Choroid plexus epithelial cell (primary cell): ENCODE data around the gene BMP8B.
"Not testable (repeated sequence)": the region's sequence is repeated elsewhere in the genome, so short reads cannot be mapped to it uniquely, and the experiment has no call there.

ENCODE experiments used
- DNase-seq: peaks from one replicate; pipeline ENCODE4 v3.0.0-alpha.2; 2010; ENCODE audit warnings: low read depth
- H3K4me3 ChIP-seq: 2 replicates; pipeline ENCODE4 v1.5.1; 2011; ENCODE audit warnings: low read depth, mild to moderate bottlenecking, control low read depth, low read length, moderate library complexity
- CTCF ChIP-seq: conservative IDR thresholded peaks from 2 replicates; pipeline ENCODE4 v1.5.1; 2011; ENCODE audit warnings: low read depth, mild to moderate bottlenecking, control low read depth, inconsistent platforms, low read length, moderate library complexity

BMP8B gene

DNA sequence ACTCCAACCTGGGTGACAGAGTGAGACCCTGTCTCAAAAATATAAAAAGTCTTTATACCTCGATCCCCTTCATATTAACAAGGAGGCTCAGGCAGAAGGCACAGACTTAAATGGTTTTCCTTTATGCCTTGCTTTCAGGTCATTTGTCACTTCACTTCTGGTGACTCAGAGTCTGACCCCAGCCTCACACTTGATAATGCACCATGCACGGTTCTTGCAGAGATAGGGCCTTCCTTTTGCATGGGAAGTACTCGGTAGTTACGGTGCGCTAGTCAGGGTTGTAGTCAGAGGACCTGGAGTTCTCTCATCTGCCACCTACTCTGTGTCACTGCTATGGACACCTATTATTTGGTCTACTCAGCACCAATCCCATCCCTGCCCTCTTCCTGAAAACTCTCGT, 43.6 kb upstream of the BMP8B start:
- H3K4me3 ChIP-seq = no peak overlapping the region
- no peak for DNase-seq
- no peak for TF ChIP-seq CTCF

GRCh38 chr1:39829791-39830533, 41.3 kb upstream of the BMP8B start:
- TF ChIP-seq CTCF = no peak
- no peak for DNase-seq
- no peak overlapping the region for H3K4me3 ChIP-seq

DNA sequence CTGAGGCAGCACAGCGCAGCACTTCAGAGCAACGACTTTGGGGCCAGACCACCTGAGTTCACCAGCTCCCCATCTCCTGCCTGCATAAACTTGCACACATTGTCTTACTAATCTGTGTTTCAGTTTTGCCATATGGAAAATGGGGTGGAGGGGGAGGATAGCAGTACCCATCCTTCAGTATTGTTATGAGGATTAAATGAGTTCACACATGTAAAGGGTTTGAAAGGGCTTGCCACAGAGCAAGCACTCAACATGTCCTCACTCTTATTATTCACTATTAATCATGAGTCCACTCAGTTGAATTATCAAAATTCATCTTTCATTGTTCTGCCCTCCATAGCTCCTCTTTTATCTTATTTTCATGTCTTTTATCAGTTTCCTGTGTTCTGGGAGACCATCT, 40.1 kb upstream of the BMP8B start:
- H3K4me3 ChIP-seq = no peak overlapping the region
- TF ChIP-seq CTCF = no peak
- DNase-seq = no peak

DNA sequence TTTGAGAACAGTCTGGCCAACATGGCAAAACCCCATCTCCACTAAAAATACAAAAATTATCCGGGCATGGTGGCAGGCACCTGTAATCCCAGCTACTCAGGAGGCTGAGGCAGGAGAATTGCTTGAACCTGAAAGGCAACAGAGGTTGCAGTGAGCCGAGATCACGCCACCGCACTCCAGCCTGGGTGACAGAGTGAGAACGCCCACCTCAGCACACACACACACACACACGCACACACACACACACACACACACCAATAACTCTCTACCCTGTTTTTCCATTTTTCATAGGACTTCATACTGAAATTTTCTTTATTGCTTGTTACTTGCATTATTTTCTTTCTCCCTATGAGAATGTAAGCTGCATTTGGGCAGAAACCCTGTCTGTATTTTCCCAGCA, 39.6 kb upstream of the BMP8B start:
- not testable (repeated sequence) for H3K4me3 ChIP-seq, DNase-seq

DNA sequence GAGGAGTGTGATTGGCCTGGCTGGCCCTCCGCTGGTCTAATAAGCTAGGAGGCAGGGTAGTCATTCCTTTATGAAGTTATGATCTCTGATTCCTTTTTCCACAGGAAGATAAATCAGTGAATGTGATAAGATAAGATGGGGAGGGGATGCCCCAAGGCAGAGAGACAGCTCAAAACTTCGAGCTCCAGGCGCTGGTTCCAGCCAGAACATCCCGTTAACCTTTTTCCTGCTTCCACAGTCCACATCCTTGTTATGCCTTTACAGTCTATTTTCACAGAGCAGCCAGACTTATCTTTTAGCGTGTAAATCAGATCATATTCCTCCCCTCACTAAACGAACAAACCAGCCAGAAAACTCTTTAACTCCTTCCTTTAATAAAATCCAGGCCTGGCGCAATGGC, 38.5 kb upstream of the BMP8B start:
- H3K4me3 ChIP-seq = no peak overlapping the region
- no peak for DNase-seq
- no peak for TF ChIP-seq CTCF

- peak; percentile 8 for TF ChIP-seq CTCF
- H3K4me3 ChIP-seq = no peak overlapping the region
- no peak for DNase-seq
Observed at GRCh38 chr1:39826583-39826982, 37.9 kb upstream of the BMP8B start.

DNA sequence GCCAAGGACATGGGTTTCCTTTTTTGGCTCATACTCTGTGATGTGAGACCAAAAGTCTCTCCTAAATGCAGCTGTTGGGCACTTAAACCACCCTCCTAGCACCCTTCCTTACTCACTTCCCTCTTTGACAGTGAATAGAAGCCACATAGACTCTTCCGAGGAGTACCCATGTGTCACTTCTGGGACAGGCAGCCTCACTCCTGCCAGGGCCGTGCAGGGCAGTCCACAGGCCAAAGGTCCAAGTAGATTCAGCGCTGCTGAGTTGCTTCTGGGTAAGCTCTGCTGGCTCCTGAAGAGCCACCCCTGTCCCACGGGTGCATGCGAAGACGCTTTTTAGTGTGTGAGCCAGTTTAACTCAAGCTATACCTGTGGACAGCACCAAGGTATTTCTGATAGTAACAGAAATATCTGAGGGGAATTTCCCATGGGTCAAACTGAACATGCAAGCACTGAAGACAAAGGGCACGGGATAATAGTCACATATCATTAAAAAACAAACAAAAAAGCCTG, 36.8 kb upstream of the BMP8B start:
- DNase-seq = no peak

DNA sequence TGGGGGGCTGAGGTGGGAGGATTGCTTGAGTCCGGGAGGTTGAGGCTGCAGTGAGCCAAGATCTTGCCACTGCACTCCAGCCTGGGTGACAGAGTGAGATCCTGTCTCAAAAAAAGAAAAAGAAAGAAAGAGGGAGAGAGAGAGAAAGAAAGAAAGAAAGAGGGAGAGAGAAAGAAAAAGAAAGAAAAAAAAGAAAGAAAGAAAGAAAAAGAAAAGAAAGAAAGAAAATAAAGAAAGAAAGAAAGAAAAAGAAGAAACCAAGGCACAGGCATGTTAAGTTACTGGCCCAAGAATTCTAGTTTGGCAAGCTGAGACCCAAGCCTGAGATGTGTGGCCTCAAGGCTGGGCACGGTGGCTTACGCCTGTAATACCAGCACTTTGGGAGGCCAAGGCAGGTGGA, 34.8 kb upstream of the BMP8B start:
- not testable (repeated sequence) for DNase-seq, H3K4me3 ChIP-seq

More for the DNA sequence above, 36.8 kb upstream of the BMP8B start:
- no peak for TF ChIP-seq CTCF
- no peak overlapping the region for H3K4me3 ChIP-seq
